HepG2 (cell line): ENCODE results near the gene PTGIS. TPM values are rescaled to one million over a fixed set of nuclear protein-coding genes. Genes with fewer than 3 reads are reported as not detected.

ENCODE experiments used
- ATAC-seq: fragments of 200-7000 bp; cut with Tn5 transposase; 3 replicates; pipeline ENCODE4 v1.9.1; 2020; ENCODE audit warnings: mild to moderate bottlenecking, moderate library complexity
- BruUV-seq: library from RNA; stranded (reverse); fragments of 400-500 nt; replicated peaks from 2 replicates; lab custom pipeline; 2021; lab: Mats Ljungman, UMichigan
- CTCF ChIA-PET: fragments of 300-600 bp; formaldehyde crosslinking; extraction: SDS; loops from one replicate; lab custom pipeline; 2021; ENCODE audit warnings: low total read pairs, inconsistent platforms, low intra/inter-chr PET ratio; lab: Yijun Ruan, JAX
- POLR2A ChIA-PET: fragments of 350-600 bp; sonication (Branson Sonifier 250); formaldehyde crosslinking; loops from one replicate; lab custom pipeline; 2020; ENCODE audit warnings: antibody characterized with exemption, inconsistent platforms; lab: Yijun Ruan, JAX
- DNase-seq: peaks from one replicate; pipeline ENCODE4 v3.0.0-alpha.2; 2015; ENCODE audit warnings: low spot score
- FAIRE-seq: peaks from 3 replicates; lab custom pipeline; 2011; peaks lifted over from hg19 to GRCh38; lab: Jason Lieb, UNC
- H2AFZ ChIP-seq: one replicate; pipeline ENCODE4 v1.6.1; 2011; ENCODE audit warnings: low read length, inconsistent platforms
- H3K27ac ChIP-seq: fragments of 300-600 bp; 3 replicates; pipeline ENCODE4 v1.8.0; 2011; ENCODE audit warnings: mixed run types, mild to moderate bottlenecking, mixed read lengths, low read length, inconsistent platforms; ENCODE audit not compliant: insufficient read depth; ENCODE audit errors: extremely low read length
- H3K27me3 ChIP-seq, 2 experiments: fragments of 200-600 bp in 1 of 2; 2 replicates in 1 of 2; 3 replicates in 1 of 2; pipeline versions ENCODE4 v1.6.0 to v1.8.0; 2011; ENCODE audit warnings: low read length in 2 of 2, mild to moderate bottlenecking in 2 of 2, moderate library complexity in 2 of 2, inconsistent platforms in 1 of 2; ENCODE audit not compliant: insufficient read depth in 2 of 2, control insufficient read depth in 1 of 2
- H3K36me3 ChIP-seq, 2 experiments: fragments of 200-600 bp in 1 of 2; replicated peaks in 1 of 2; 2 replicates in 1 of 2; 3 replicates in 1 of 2; pipeline versions ENCODE4 v1.5.1 to v1.8.0; 2011; ENCODE audit warnings: low read length in 2 of 2, inconsistent platforms in 1 of 2; ENCODE audit not compliant: insufficient read depth in 2 of 2, control insufficient read depth in 1 of 2
- H3K4me1 ChIP-seq: 2 replicates; pipeline ENCODE4 v1.5.1; 2012; ENCODE audit warnings: low read length, inconsistent platforms; ENCODE audit not compliant: insufficient read depth
- H3K4me2 ChIP-seq: 2 replicates; pipeline ENCODE4 v1.6.0; 2011; ENCODE audit warnings: low read depth, low read length, inconsistent platforms
- H3K4me3 ChIP-seq, 3 experiments: fragments of 200-600 bp in 1 of 3; sonication (generic), shearing (Covaris generic) in 1 of 3; replicated peaks in 1 of 3; 2 replicates each; pipeline ENCODE4 v1.5.1; 2011 to 2016; ENCODE audit warnings: low read length in 3 of 3, inconsistent platforms in 2 of 3, low read depth in 2 of 3, mild to moderate bottlenecking in 2 of 3, control low read depth in 1 of 3, mixed read lengths in 1 of 3; ENCODE audit not compliant: insufficient read depth in 1 of 3
- H3K79me2 ChIP-seq: one replicate; pipeline ENCODE4 v1.6.1; 2011; ENCODE audit warnings: low read length, inconsistent platforms; ENCODE audit not compliant: insufficient read depth
- H3K9ac ChIP-seq: 2 replicates; pipeline ENCODE4 v1.6.0; 2011; ENCODE audit warnings: mild to moderate bottlenecking, low read depth, low read length, inconsistent platforms; ENCODE audit not compliant: insufficient read depth
- H3K9me3 ChIP-seq: 2 replicates; pipeline ENCODE4 v1.5.1; 2012; ENCODE audit warnings: mild to moderate bottlenecking, low read length
- H4K20me1 ChIP-seq: 2 replicates; pipeline ENCODE4 v1.6.0; 2011; ENCODE audit warnings: inconsistent platforms, mild to moderate bottlenecking, low read length, moderate library complexity; ENCODE audit not compliant: insufficient read depth
- ADNP ChIP-seq: sonication (generic); formaldehyde crosslinking; IDR thresholded peaks from 2 replicates; pipeline ENCODE4 v1.4.0; 2020; ENCODE audit warnings: missing genetic modification reagents
- FOXK2 ChIP-seq: fragments of 450-650 bp; IDR thresholded peaks from 2 replicates; pipeline ENCODE4 v1.6.1; 2016
- GLI4 ChIP-seq: sonication (generic); formaldehyde crosslinking; IDR thresholded peaks from 2 replicates; pipeline ENCODE4 v1.5.1; 2020; ENCODE audit warnings: missing genetic modification reagents, mild to moderate bottlenecking, moderate library complexity, borderline replicate concordance
- KDM1A ChIP-seq: IDR thresholded peaks from 2 replicates; pipeline ENCODE4 v1.6.1; 2016; ENCODE audit warnings: missing compliant biosample characterization
- KMT2B ChIP-seq: IDR thresholded peaks from 2 replicates; pipeline ENCODE4 v1.6.1; 2016; ENCODE audit warnings: missing genetic modification reagents, missing compliant biosample characterization
- MAX ChIP-seq: IDR thresholded peaks from 2 replicates; pipeline ENCODE4 v1.6.1; 2012; ENCODE audit warnings: inconsistent platforms
- MEIS2 ChIP-seq: sonication (generic); formaldehyde crosslinking; IDR thresholded peaks from 2 replicates; pipeline ENCODE4 v1.9.0; 2021; ENCODE audit warnings: mild to moderate bottlenecking, missing genetic modification reagents
- PRMT3 ChIP-seq: sonication (generic); formaldehyde crosslinking; IDR thresholded peaks from 2 replicates; pipeline ENCODE4 v1.8.1; 2022; ENCODE audit warnings: low read depth, mild to moderate bottlenecking, moderate library complexity, missing genetic modification reagents, borderline replicate concordance
- RCOR2 ChIP-seq: IDR thresholded peaks from 2 replicates; pipeline ENCODE4 v1.6.1; 2016; ENCODE audit warnings: missing biosample characterization, missing genetic modification reagents
- SALL2 ChIP-seq: sonication (generic); formaldehyde crosslinking; IDR thresholded peaks from 2 replicates; pipeline ENCODE4 v1.8.1; 2023; ENCODE audit warnings: mild to moderate bottlenecking, missing genetic modification reagents, inconsistent platforms
- SATB2 ChIP-seq: sonication (generic); formaldehyde crosslinking; IDR thresholded peaks from 2 replicates; pipeline ENCODE4 v1.5.0; 2020; ENCODE audit warnings: missing genetic modification reagents
- SIN3B ChIP-seq: fragments of 150-350 bp; IDR thresholded peaks from 2 replicates; pipeline ENCODE4 v1.6.1; 2014; ENCODE audit warnings: low read length
- SP5 ChIP-seq: IDR thresholded peaks from 2 replicates; pipeline ENCODE4 v1.6.1; 2016; ENCODE audit warnings: low read depth, borderline replicate concordance
- STAT5B ChIP-seq: sonication (generic); formaldehyde crosslinking; IDR thresholded peaks from 2 replicates; pipeline ENCODE4 v1.4.0; 2020; ENCODE audit warnings: missing genetic modification reagents
- ZFY ChIP-seq: sonication (generic); formaldehyde crosslinking; IDR thresholded peaks from 2 replicates; pipeline ENCODE4 v1.4.0; 2020; ENCODE audit warnings: missing genetic modification reagents
- ZNF281 ChIP-seq: sonication (generic); formaldehyde crosslinking; IDR thresholded peaks from 2 replicates; pipeline ENCODE4 v1.4.0; 2020; ENCODE audit warnings: missing genetic modification reagents, borderline replicate concordance
- ZNF317 ChIP-seq: sonication (generic); formaldehyde crosslinking; IDR thresholded peaks from 2 replicates; pipeline ENCODE4 v1.5.0; 2020; ENCODE audit warnings: mild to moderate bottlenecking, missing genetic modification reagents
- ZNF343 ChIP-seq: sonication (generic); formaldehyde crosslinking; IDR thresholded peaks from 2 replicates; pipeline ENCODE4 v1.4.0; 2020; ENCODE audit warnings: mild to moderate bottlenecking, missing genetic modification reagents
- ZNF574 ChIP-seq: sonication (generic); formaldehyde crosslinking; IDR thresholded peaks from 2 replicates; pipeline ENCODE4 v1.4.0; 2020; ENCODE audit warnings: missing genetic modification reagents
- ZNF709 ChIP-seq: sonication (generic); formaldehyde crosslinking; IDR thresholded peaks from 2 replicates; pipeline ENCODE4 v1.5.0; 2020; ENCODE audit warnings: mild to moderate bottlenecking, missing genetic modification reagents
- ZNF720 ChIP-seq: sonication (generic); formaldehyde crosslinking; IDR thresholded peaks from 2 replicates; pipeline ENCODE4 v1.4.0; 2020; ENCODE audit warnings: missing genetic modification reagents
- ZNF75D ChIP-seq: sonication (generic); formaldehyde crosslinking; IDR thresholded peaks from 2 replicates; pipeline ENCODE4 v1.8.1; 2023; ENCODE audit warnings: missing genetic modification reagents, mild to moderate bottlenecking, borderline replicate concordance
- ZNF891 ChIP-seq: sonication (generic); formaldehyde crosslinking; IDR thresholded peaks from 2 replicates; pipeline ENCODE4 v1.5.0; 2020; ENCODE audit warnings: mild to moderate bottlenecking, missing genetic modification reagents
- WGBS: methylation state at CpG from one replicate; pipeline ENCODE4 v1.1.6; 2017; ENCODE audit warnings: low lambda C conversion rate; 5-methylcytosine and 5-hydroxymethylcytosine counted together
- in situ Hi-C: cut with HindIII; loops from 2 replicates; pipeline ENCODE4 v1.10.0; 2017; ENCODE audit warnings: low pct_unique_long_range_greater_than_20kb; ENCODE audit not compliant: extremely low pct_ligation_motif_present
- intact Hi-C: fragments of 100-400 bp; cut with micrococcal nuclease; formaldehyde crosslinking; loops from one replicate; pipeline ENCODE4 v1.10.0; 2022; ENCODE audit not compliant: unreplicated experiment
- polyA plus RNA-seq, 8 experiments: library from polyadenylated mRNA; depleted of rRNA in 3 of 8; stranded (reverse) in 7 of 8; unstranded in 1 of 8; fragments of >200 nt; fragmentation: Illumina TruSeq in 4 of 8; extraction: Trizol in 4 of 8; gene quantifications; 2 replicates each; pipeline versions ENCODE4 v1.2.1 to v1.2.3, GENCODE V29; 2011 to 2016; ENCODE audit warnings: low read depth in 4 of 8, missing spikeins in 1 of 8, mixed read lengths in 1 of 8; ENCODE audit not compliant: insufficient read depth in 1 of 8
- total RNA-seq, 5 experiments: library from RNA; depleted of rRNA; stranded (reverse); fragments of >200 nt; fragmentation: Illumina TruSeq; extraction: Trizol; gene quantifications; 2 replicates each; pipeline ENCODE4 v1.2.3, GENCODE V29; 2016; ENCODE audit warnings: low read depth in 1 of 5

The PTGIS gene
- total and polyA plus RNA-seq, 2 of the 13 experiments (the other 11 are each of a cell fraction or from before 2014, with no cell fraction given) = not detected

GRCh38 chr20:49594931-49595315 is 27.0 kb upstream of the PTGIS start:
- intact Hi-C loops = no loop called here
- ATAC-seq = peak; percentile 33
- no TSS peak for BruUV-seq
- TF ChIP-seq SALL2 (CRISPR knock-in tag) (no peak), ZNF574 (CRISPR knock-in tag) (peak; percentile 52; the same call in 1 of the 2 replicates), RCOR2 (peak; percentile 31; the same call in 1 of the 2 replicates), SIN3B (no peak), SATB2 (CRISPR knock-in tag) (no peak), ZNF317 (no peak), GLI4 (CRISPR knock-in tag) (0 out of 2 replicates have a peak, but pooled peaks have one; percentile 47), ADNP (CRISPR knock-in tag) (peak; percentile 33; the same call in 1 of the 2 replicates), KMT2B (no peak), ZNF75D (no peak), ZNF281 (0 out of 2 replicates have a peak, but pooled peaks have one; percentile 29), ZNF891 (CRISPR knock-in tag) (no peak), ZNF720 (CRISPR knock-in tag) (no peak), MAX (no peak), ZNF343 (no peak), ZFY (CRISPR knock-in tag) (peak; percentile 8; the same call in 1 of the 2 replicates), MEIS2 (CRISPR knock-in tag) (no peak), ZNF709 (no peak), PRMT3 (CRISPR knock-in tag) (no peak), SP5 (CRISPR knock-in tag) (no peak), FOXK2 (no peak), STAT5B (CRISPR knock-in tag) (no peak), KDM1A (CRISPR knock-in tag) (peak; percentile 91)

More at GRCh38 chr20:49594931-49595315, 27.0 kb upstream of the PTGIS start:
- peaks cover 60% of the 10 kb centered on the region for H3K4me1 ChIP-seq
- H3K4me3 ChIP-seq = peak overlapping the region in 1 of 3 experiments; percentile 44; a peak in 1 of 6 replicates
- H3K36me3 ChIP-seq = no peaks in the 10 kb centered on the region
- no peaks in the 10 kb centered on the region; a peak in 3 of 5 replicates for H3K27me3 ChIP-seq
- WGBS = 68% methylated on average over 5 of the region's 6 CpGs
- H3K27ac ChIP-seq = no peak overlapping the region
- peak overlapping the region; percentile 61 for H3K4me2 ChIP-seq
- H4K20me1 ChIP-seq = no peaks in the 10 kb centered on the region
- in situ Hi-C loops = no loop called here
- H3K79me2 ChIP-seq = no peaks in the 10 kb centered on the region
- H2AFZ ChIP-seq = no peak overlapping the region
- H3K9ac ChIP-seq = no peak overlapping the region
- CTCF ChIA-PET = no interaction called here
- POLR2A ChIA-PET = interaction anchor here (5.9 kb wide), 1 partner anchor 11 kb away, joined by 59 read pairs; no protein-coding TSS in a partner anchor
- FAIRE-seq (no peak), DNase-seq (no peak)
- no peaks in the 10 kb centered on the region for H3K9me3 ChIP-seq
